CD1c-positive myeloid dendritic cell (primary cell): ENCODE data around the gene STXBP4.

Experiments
- DNase-seq: peaks from one replicate; pipeline ENCODE4 v3.0.0-alpha.2; 2016; ENCODE audit errors: extremely low spot score

Gene STXBP4

GRCh38 chr17:54968262-54968987, at the start of gene STXBP4, which contains the start of gene COX11:
TSS of gene STXBP4 (plus strand) at chr17:54968765. CDS start at chr17:54986220, 17,455 bp downstream.
TSS of gene COX11 (minus strand) at chr17:54968654. CDS start at chr17:54968646, 8 bp downstream.
- peak; percentile 98 for DNase-seq

- DNase-seq, result no peak
Observed at GRCh38 chr17:54919425-54919824, 49.1 kb upstream of the STXBP4 start.

- DNase-seq, result no peak
Observed at GRCh38 chr17:54920819-54921218, 47.7 kb upstream of the STXBP4 start.

GRCh38 chr17:54924405-54924804, 44.2 kb upstream of the STXBP4 start:
- no peak for DNase-seq

DNA sequence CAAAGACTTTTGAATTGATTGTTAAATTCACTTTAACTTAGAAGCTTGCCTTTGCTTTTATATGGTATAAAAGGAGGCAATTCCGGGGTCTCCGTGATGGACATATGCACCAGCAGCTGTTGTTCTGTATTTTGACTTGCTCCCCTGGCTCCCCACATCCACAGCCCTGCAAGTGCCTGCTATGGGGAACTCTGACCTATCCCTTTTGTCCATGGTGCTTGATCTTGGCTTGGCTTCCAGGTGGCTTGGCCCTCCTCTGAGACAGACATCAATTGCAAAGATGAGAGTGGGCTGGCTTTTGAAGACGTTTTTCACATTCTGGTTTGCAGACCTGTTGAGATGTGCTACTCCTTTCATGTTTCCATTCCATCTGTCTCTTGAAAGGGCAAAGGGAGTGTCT, 41.0 kb upstream of the STXBP4 start:
- DNase-seq, result no peak

DNA sequence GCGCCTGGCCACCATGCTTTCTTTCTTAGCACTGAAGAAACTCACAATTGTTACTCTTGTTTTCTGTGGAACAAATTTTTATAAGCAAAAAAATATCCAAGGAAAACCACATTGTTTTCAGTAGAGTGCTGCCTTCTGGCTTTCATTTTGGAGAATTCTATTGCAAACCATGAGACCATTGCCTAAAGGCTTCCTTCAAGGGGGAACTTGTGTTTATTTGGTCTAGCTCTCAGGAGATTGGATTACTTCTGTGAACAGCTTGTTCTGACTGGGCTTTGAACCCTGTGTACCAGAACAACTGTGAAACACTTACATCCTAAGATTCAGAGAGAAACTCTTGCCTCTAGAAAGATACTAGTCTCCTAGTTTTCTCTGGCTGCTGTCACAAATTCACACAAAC, 35.9 kb upstream of the STXBP4 start:
- no peak for DNase-seq

- no peak for DNase-seq
Observed at GRCh38 chr17:54933921-54934320, 34.6 kb upstream of the STXBP4 start.

DNA sequence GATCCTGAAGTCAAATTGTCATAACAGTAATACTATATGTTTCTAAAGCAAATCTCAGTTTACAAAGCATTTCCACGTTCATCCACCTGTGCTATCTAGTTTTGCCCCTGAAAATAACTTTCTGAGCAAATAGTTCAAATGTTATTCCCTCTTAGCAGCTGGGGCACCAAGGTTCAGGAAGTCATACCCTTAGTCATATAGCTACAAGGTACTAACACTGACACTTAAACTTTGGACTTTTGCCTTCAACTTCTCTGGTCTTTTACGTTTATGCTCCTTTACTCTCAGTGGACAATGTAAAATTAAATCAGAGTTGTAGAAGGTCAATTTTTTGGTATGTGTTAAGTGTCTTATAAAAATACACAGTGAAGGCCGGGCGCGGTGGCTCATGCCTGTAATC, 33.1 kb upstream of the STXBP4 start:
- DNase-seq, result no peak

- no peak for DNase-seq
Observed at GRCh38 chr17:54937018-54937417, 31.5 kb upstream of the STXBP4 start.

DNA sequence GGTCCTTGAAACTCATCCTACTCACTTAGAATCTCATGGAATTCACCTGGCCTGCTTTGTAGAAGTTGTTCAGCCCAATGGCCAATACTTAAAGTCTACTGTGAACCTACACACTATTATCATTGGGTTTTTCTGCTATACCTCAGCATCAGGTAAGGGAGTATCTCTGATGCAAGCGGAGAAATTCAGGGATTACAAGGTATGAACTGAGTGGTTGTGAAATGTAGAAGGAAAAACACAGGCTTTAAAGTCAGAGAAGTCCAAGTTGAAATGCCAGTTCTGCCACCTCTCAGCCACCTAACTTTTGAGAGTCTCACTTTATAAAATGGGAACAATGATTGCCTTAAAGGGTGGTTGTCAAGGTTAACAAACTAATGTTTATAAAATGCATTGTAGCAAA, 31.1 kb upstream of the STXBP4 start:
- DNase-seq, result no peak

- no peak for DNase-seq
Observed at GRCh38 chr17:54941285-54941684, 27.3 kb upstream of the STXBP4 start.

DNA sequence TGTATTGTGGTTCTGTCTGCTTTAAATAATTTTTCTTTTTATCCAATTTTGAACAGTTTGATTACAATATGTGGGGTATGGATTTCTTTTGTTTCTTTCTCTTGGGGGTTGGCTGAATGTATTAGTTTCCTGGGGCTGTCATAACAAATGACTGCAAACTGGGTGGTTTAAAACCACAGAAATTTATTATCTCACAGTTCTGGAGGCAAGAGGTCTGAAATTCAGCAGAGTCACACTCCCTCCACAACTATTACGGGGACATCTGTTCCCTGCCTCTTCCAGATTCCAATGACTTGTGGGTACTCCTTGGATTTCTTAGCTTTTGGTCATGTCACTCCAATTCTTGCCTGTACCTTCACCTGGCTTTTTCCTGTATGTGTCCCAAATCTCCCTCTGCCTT, 23.8 kb upstream of the STXBP4 start:
- no peak for DNase-seq

DNA sequence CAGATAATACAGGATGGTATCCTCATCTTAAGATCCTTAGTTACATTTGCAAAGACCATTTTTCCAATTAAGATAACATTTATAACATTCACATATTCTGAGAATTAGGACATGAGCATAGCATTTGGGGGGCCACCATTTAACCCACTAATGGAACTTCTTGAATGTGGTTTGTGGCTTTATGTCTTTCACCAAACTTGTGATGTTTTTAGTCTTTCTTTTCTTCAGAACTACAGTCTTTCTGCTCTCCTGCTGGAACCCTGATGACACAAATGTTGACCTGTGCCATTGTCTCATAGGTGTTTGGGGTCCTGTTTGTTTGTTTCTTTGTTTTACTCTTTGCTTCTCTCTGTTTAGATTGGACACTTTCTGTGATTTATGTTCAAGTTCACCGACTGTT, 23.3 kb upstream of the STXBP4 start:
- DNase-seq, result no peak

DNA sequence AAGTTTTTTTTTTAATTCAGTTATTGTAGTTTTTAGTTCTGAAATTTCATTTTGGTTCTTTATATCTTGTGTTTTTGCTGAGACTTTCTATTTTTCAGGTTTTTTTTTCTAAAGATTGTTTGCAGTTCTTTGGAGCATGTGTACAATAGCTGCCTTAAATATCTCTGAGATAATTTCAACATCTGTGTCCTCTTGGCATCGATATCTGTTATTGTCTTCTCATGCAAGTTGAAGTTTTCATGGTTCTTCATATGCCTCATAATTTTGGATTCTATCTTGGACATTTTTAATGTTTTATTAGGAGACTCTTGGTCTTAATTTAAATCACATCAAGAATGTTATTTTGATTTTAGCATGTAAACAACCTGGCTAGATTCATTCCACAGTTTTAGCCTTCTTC, 22.9 kb upstream of the STXBP4 start:
- DNase-seq, result no peak

GRCh38 chr17:54947396-54947795, 21.2 kb upstream of the STXBP4 start:
- no peak for DNase-seq

GRCh38 chr17:54948380-54948779, 20.2 kb upstream of the STXBP4 start:
- no peak for DNase-seq

DNA sequence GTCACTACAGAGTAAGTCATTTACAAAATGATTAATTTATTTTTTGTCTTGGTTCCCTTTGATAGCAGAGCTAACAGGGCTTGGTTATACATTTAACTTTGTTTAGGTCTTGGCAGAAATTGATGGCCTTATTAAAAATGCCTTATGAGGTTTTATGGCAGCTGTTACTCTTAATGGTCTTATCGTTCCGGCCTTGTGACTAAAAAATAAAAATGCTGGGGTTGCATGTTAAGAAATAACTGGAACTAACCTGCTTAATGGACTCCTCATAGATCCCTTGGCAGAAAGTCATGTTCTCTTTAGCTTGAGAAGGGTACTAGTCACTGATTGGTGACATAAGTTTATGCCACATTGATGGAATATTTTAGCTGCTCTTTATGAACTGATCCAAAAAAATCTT, 18.4 kb upstream of the STXBP4 start:
- no peak for DNase-seq

DNA sequence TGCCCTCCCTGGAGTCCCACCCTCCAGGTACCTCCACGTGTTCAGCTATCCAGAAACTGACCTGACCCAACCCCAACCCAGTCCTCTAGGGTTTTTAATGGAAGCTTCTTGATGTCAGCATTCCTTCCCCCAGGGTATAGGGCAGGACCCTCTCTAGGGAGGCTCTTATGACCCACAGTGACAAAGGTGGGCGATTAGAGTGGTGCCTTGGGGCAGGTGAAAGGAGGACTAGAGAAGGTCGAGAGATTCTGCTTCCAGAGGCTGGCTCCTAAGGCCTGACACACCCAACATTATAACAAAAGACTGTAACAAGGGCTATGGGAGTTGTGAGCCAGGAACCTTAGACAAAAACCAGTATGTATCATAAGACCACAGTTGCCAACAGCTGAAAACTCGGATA, 17.3 kb upstream of the STXBP4 start:
- no peak for DNase-seq

GRCh38 chr17:54956791-54957190, 11.8 kb upstream of the STXBP4 start:
- no peak for DNase-seq

GRCh38 chr17:54967621-54968261, 824 bp upstream of the STXBP4 start:
- no peak for DNase-seq

GRCh38 chr17:54968988-54969332, 395 bp downstream of the STXBP4 start:
- DNase-seq, result peak; percentile 17

GRCh38 chr17:54969658-54970572, 1.4 kb downstream of the STXBP4 start:
- no peak for DNase-seq

DNA sequence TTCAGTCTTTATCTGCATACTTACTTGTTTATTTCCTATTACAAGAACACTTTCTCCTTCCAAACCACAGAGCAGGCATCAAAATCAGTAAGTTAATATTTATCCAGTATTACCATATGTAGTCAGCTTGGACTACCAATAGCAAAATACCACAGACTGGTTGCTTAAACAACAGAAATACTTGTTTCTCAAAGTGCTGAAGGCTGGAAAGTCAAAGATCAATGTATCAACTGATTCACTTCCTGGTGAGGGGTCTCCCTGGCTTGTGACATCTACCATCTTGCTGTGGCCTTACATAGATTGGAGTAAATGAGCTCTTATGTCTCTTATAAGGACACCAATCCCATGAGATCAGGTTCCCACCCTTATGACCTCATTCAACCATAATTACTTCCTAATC, 2.6 kb downstream of the STXBP4 start:
- DNase-seq, result no peak
